GM19455 (cell line): ENCODE measurements around the gene PPFIBP1.

Experiments used
- ATAC-seq: cut with Tn5 transposase; IDR thresholded peaks from one replicate; pipeline ENCODE4 v1.9.1; 2021; ENCODE audit not compliant: unreplicated experiment

Gene PPFIBP1

GRCh38 chr12:27523642-27524493 lies at the start of gene PPFIBP1:
Gene PPFIBP1, plus strand, starts transcription at chr12:27524206. Its CDS starts 109,191 bp downstream, at chr12:27633397.
- ATAC-seq: peak; percentile 95

GRCh38 chr12:27474344-27474743 lies 49.7 kb upstream of the PPFIBP1 start:
- no peak for ATAC-seq

GRCh38 chr12:27477049-27477448 lies 47.0 kb upstream of the PPFIBP1 start:
- no peak for ATAC-seq

- no peak for ATAC-seq
Measured at GRCh38 chr12:27478949-27479348, 45.1 kb upstream of the PPFIBP1 start.

GRCh38 chr12:27480016-27480415 lies 44.0 kb upstream of the PPFIBP1 start:
- ATAC-seq: no peak

GRCh38 chr12:27486961-27487360 lies 37.0 kb upstream of the PPFIBP1 start:
- no peak for ATAC-seq

GRCh38 chr12:27488479-27488878 lies 35.5 kb upstream of the PPFIBP1 start:
- no peak for ATAC-seq

GRCh38 chr12:27491226-27491625 lies 32.8 kb upstream of the PPFIBP1 start:
- ATAC-seq: no peak

- no peak for ATAC-seq
Measured at GRCh38 chr12:27493260-27493940, 30.6 kb upstream of the PPFIBP1 start.

GRCh38 chr12:27497446-27497845 lies 26.6 kb upstream of the PPFIBP1 start:
- ATAC-seq: no peak

- ATAC-seq: peak; percentile 53
Measured at GRCh38 chr12:27498149-27498548, 25.9 kb upstream of the PPFIBP1 start.

- ATAC-seq: no peak
Measured at GRCh38 chr12:27498761-27499160, 25.2 kb upstream of the PPFIBP1 start.

- ATAC-seq: no peak
Measured at GRCh38 chr12:27499377-27499776, 24.6 kb upstream of the PPFIBP1 start.

- ATAC-seq: no peak
Measured at GRCh38 chr12:27500546-27500945, 23.5 kb upstream of the PPFIBP1 start.

GRCh38 chr12:27502021-27502435 lies 22.0 kb upstream of the PPFIBP1 start:
- no peak for ATAC-seq

GRCh38 chr12:27504507-27504906 lies 19.5 kb upstream of the PPFIBP1 start:
- ATAC-seq: no peak

GRCh38 chr12:27505109-27505508 lies 18.9 kb upstream of the PPFIBP1 start:
- ATAC-seq: no peak

- ATAC-seq: no peak
Measured at GRCh38 chr12:27505761-27506160, 18.2 kb upstream of the PPFIBP1 start.

- ATAC-seq: no peak
Measured at GRCh38 chr12:27506645-27507189, 17.3 kb upstream of the PPFIBP1 start.

- ATAC-seq: no peak
Measured at GRCh38 chr12:27508736-27509431, 15.1 kb upstream of the PPFIBP1 start.

GRCh38 chr12:27511031-27511722 lies 12.8 kb upstream of the PPFIBP1 start:
- ATAC-seq: no peak
